Stimulated activated CD8-positive, alpha-beta memory T cell treated with anti-CD3 and anti-CD28 coated beads, Interleukin-12 subunit alpha, Interleukin-12 subunit beta, amount 100 ng/mL, for 24 hours (primary cell): ENCODE data around the gene MAL.

Experiments
- DNase-seq: peaks from one replicate; pipeline ENCODE4 v3.0.0-alpha.2; 2020; ENCODE audit errors: extremely low read depth

The MAL gene

GRCh38 chr2:95048825-95049682 is 23.5 kb downstream of the MAL start:
- no peak for DNase-seq

GRCh38 chr2:95049683-95049955 is 24.1 kb downstream of the MAL start:
- DNase-seq = no peak

GRCh38 chr2:95049961-95050360 is 24.5 kb downstream of the MAL start:
- DNase-seq = no peak

- DNase-seq = no peak
Observed at GRCh38 chr2:95050385-95051300, 25.1 kb downstream of the MAL start.

GRCh38 chr2:95051626-95052025 is 26.1 kb downstream of the MAL start:
- DNase-seq = no peak

GRCh38 chr2:95052307-95052706 is 26.8 kb downstream of the MAL start:
- no peak for DNase-seq

- DNase-seq = no peak
Observed at GRCh38 chr2:95052804-95053479, 27.4 kb downstream of the MAL start.

- DNase-seq = no peak
Observed at GRCh38 chr2:95053543-95053942, 28.0 kb downstream of the MAL start.

GRCh38 chr2:95054016-95054415 is 28.5 kb downstream of the MAL start:
- DNase-seq = no peak

- no peak for DNase-seq
Observed at GRCh38 chr2:95055262-95055661, 29.8 kb downstream of the MAL start.

- DNase-seq = no peak
Observed at GRCh38 chr2:95056044-95056443, 30.5 kb downstream of the MAL start.

GRCh38 chr2:95056461-95057459 is 31.3 kb downstream of the MAL start:
- DNase-seq = no peak

- DNase-seq = no peak
Observed at GRCh38 chr2:95057535-95058370, 32.2 kb downstream of the MAL start.

- no peak for DNase-seq
Observed at GRCh38 chr2:95058466-95058988, 33.0 kb downstream of the MAL start.

- no peak for DNase-seq
Observed at GRCh38 chr2:95058989-95059641, 33.6 kb downstream of the MAL start.

- no peak for DNase-seq
Observed at GRCh38 chr2:95059656-95060370, 34.3 kb downstream of the MAL start.

- DNase-seq = no peak
Observed at GRCh38 chr2:95060446-95061118, 35.1 kb downstream of the MAL start.

GRCh38 chr2:95061119-95061512 is 35.6 kb downstream of the MAL start:
- DNase-seq = no peak
